ENCODE data around the gene PLB1.
A peak's percentile ranks its signal among the peaks of the same experiment; 100 is the strongest.
"Not testable (repeated sequence)": the region's sequence is repeated elsewhere in the genome, so short reads cannot be mapped to it uniquely, and the experiment has no call there.

The PLB1 gene

DNA sequence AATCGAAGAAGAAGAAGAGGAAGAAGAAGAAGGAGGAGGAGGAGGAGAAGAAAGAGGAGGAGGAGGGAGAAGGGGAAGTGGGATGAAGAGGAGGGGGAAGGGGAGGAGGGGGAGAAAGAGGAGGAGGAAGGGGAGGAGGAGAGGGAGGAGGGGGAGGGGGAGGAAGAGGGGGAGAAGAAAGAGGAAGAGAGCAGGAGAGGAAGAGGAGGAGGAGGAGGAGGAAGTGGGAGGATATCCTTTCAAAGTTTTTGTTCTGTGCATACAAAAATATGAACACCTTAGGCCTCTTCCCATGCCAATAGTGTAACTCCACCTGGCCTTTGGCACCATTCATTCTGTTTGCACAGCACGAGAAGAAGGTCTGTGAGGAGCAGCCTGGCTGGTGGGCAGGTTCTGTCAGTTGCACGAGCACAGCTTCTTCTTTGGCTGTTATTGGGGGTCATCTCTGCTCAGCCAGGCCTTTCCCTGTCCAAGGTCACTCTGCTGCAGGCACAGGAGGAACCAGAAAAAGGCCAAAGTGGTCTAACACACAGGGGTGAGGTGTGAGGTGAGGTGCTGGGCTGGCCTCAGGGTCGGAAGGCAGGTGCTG, 25.8 kb upstream of the PLB1 start:
- no peak for DNase-seq

- no peak for DNase-seq
Measured at GRCh38 chr2:28470759-28471158, 25.1 kb upstream of the PLB1 start.

- no peak for DNase-seq
Measured at GRCh38 chr2:28471214-28471613, 24.6 kb upstream of the PLB1 start.

GRCh38 chr2:28471701-28472236, 24.1 kb upstream of the PLB1 start:
- DNase-seq = no peak

DNA sequence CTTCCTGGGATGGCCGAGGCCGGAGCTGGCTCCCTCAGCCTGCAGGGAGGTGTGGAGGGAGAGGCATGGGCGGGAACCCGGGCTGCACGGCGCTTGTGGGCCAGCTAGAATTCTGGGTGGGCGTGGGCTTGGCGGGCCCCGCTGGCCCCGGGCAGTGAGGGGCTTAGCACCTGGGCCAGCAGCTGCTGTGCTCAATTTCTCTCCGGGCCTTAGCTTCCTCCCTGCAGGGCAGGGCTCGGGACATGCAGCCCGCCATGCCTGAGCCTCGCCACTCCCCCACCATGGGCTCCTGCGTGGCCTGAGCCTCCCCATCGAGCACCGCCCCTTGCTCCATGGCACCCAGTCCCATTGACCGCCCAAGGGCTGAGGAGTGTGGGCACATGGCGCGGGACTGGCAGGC, 23.2 kb upstream of the PLB1 start:
- not testable (repeated sequence) for DNase-seq

- no peak for DNase-seq
Measured at GRCh38 chr2:28475088-28475595, 20.7 kb upstream of the PLB1 start.

DNA sequence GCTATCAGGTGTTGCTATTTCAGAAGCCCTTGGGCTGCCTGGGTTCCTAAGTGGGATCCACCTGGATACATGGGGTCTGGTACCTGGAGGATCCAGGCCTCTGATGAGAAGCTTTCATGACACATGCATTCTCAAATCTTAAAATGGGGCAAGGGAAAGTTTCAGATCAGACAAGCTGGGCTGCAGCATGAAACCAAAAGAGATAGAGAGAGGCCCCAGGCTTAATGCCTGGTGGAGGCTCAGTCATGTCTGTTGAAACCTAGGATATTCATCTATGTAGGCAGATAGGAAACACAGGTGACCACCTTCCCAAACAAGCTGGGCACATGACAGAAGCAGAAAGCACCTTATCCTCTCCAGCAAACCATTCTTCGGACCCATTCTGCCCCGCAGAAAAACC, 18.8 kb upstream of the PLB1 start:
- DNase-seq = no peak

DNA sequence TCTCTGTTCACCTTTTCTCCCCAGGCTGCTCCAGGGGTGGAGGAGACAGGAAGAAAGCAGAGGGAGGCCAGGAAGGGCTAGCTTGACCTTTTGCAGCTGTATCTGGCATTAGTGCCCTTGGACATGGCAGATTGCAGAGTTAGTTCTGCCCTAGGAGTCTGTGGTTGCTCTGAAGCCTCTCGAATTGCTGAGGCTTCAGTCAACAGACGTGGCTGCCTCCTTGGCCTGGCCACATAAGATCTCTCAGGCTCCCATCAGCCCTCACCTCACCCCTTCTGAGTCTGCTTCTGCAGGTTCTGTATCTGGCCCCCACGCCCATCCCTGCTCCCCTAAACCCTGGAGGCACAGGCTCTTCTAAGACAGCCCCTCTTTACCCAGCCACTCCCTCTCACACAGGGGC, 18.2 kb upstream of the PLB1 start:
- DNase-seq = no peak

DNA sequence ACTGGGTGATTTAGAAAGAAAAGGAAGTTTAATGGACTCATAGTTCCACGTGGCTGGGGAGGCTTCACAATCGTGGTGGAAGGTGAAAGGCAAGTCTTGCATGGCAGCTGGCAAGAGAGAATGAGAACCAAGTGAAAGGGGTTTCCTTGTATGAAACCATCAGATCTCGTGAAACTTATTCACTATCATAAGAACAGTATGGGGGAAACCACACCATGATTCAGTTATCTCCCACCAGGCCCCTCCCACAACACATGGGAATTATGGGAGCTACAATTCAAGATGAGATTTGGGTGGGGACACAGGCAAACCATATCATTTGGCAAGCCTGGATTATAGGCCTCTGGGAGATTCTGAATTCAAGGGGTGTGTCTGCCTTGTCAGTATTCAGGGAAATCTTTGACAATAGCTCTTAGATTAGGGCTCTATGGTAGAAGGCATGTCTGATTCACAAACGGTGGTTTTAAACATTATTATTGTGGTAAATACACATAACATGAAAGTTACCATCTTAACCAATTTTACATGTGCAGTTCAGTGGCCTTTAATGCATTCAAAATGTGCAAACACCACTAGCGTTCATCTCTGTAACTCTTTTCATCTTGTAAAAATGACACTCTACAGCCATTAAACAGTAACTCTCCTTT, 15.3 kb upstream of the PLB1 start:
- DNase-seq = peak; percentile 28

DNA sequence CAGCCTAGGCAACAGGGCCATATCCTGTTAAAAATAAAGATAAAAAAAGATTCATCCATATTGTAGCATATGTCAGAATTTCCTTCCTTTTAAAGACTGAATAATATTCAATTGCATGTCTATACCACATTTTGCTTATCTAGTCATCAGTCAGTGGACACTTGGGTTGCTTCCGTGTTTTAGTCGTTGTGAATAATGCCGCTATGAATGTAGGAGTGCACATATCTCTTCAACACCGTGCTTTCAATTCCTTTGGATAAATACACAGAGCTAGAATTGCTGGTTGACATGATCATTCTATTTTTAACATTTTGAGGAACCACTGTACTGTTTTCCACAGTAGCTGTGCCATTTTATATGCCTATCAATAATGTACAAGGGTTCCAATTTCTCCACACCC, 14.0 kb upstream of the PLB1 start:
- no peak for DNase-seq

GRCh38 chr2:28484835-28485234, 11.0 kb upstream of the PLB1 start:
- DNase-seq = no peak

- DNase-seq = no peak
Measured at GRCh38 chr2:28486526-28486925, 9.3 kb upstream of the PLB1 start.

DNA sequence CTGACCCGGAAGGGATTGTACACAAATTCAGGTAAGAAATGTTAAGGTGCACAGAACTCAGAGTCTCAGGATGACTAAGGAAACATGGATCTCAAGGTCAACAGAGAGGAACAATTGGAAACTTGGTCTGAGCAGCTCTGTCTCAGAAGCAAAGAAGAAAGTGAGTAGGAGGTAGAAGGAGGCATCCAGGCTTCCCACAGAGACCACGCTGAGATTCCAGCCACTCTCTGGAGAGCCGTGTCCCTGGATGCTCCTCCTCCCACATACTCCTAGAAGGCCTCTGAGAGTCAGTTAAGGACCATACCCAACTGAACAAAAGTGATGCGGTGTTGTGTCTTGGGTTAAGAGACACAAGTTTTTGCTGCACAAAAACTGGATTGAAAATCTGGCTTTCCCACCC, 8.6 kb upstream of the PLB1 start:
- no peak for DNase-seq

GRCh38 chr2:28488083-28488830, 7.6 kb upstream of the PLB1 start:
- no peak for DNase-seq

DNA sequence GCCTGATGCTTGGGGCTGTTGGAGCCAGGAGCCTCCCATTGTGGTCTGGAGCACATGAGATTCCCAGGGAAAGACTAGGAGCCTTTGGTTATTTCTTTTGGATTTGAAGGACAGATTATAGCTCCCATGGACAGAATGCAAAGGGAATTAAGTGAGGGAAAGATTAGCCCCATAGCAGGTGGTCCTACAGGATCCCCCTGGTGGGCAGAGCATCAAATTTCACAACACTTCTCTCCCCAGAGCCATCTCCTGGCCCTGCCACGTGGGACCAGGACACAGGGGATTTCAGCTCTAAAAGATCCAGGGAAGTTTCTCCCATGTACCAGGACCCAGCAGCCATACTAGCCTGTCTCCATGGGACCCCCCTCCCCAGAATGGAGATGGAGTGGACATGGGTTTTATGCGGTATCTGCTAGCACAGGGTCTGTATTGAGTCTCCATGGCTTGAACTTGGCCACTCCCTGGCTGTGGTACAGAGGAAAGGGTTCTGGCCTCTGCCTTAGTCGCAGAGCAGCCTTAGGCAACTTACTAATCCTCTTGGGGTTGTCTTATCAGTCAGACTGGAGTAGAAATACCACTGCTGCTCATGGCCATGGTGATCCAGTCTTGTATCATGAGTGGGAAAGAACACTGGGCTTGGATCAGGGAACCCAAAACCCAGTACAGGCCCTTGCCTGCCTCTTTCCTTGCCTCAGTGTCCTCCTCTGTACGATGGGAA, 6.8 kb upstream of the PLB1 start:
- DNase-seq = no peak

DNA sequence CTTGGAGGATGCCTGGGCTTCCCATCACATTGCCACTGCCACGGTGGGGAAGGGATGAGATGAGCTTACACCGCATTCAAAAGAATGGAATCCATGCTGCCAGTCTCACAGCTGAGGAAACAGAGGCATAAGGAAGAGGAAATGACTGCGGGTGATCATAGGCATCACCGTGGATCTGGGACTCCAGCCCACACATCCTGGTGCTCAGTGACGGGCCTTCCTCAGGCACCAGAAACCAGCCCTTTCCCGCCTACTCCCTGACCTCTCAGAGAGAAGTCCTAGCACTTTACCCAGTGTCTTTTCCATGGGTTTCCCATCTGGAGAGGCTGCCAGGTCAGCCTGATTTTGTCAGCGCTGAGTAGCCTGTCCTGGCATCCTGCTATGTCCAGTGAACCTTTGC, 5.3 kb upstream of the PLB1 start:
- DNase-seq = no peak

DNA sequence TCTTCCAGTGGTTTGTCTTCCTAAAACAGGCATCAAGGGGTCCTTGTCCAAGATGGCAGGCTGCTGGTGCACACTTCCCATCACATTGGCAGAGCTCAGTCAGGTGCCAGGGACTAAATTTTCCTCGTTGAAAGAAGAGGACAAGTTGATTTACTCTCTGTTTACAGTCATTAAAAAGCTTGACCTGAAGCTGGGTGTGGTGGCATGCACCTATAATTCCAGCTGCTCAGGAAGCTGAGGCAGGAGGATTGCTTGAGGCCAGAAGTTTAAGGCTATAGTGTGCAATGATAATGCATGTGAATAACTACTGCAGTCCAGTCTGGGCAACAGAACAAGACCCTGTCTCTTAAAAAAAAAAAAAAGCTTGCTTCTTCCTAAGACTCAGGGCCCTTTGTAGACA, 3.6 kb upstream of the PLB1 start:
- DNase-seq = no peak

DNA sequence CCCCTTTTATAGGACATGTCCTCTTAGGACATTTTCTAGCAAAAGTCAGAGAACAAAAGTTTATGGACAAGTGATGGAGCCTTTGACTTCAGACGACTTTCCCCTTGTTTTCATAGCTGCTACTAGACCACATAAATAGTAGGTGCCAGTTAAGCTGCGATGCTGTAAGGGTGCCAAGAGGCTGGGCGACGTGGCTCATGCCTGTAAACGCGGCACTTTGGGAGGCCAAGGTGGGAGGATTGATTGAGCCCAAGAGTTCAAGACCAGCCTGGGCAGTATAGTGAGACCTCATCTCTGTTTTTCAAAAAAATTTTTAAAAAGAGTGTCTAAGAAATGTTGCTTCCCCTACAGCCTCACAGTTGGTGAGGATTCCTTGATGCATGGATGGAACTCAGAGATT, 2.2 kb upstream of the PLB1 start:
- DNase-seq = no peak

DNA sequence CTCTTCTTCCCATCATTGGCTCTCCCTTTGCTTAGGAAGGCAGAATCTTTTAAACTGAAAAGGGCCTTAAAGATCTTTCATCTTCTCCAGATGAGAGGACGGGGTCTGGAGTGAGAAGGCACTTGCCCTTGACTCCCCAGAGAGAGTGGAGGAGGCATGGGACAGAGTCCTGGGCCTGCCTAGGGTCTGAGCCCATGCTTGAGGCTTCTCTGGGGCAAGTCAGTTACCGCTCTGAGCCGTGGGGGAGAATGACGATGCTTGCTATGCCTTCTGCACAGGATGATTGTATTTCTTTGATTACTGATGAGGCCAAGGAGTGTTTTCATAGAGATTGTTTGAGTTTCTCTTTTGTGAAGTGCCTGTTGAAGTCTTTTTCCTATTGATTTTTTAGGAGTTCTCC, 921 bp downstream of the PLB1 start:
- no peak for DNase-seq

DNA sequence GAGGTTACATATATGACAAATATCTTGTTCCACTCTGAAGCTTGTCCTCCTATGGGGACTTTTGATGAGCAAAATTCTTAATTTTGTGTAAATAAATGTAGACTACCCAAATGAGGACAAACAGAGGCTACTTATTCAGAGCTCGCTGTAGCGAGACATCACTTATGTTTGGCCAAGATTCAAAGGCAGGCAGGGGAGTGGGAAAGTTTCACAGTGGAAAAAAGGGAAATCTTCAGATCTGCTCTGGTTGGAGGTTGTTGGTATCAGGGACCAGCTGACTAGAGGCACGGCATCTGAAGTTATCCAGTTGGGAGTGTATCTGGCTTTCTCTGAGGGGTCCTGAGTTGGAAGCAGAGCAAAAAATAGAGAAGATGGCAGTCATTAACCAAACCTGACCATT, 1.3 kb downstream of the PLB1 start:
- no peak for DNase-seq

DNA sequence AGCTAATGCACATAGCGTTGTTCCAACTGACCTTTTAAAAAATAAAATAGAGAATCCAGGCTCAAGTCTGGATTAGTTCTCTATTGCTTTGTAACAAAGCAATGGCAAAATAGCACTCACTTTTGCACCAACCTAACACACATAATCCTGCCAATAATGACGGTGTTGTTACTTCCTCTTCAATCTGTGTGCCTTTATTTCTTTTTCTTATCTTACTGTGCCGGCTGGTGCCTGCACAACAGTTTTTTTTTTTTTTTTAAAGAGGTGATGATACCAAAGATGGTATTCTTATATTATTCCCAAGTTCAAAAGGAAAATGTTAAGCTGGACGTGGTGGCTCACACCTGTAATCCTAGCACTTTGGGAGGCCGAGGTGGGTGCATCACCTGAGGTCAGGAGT, 3.4 kb downstream of the PLB1 start:
- no peak for DNase-seq

DNA sequence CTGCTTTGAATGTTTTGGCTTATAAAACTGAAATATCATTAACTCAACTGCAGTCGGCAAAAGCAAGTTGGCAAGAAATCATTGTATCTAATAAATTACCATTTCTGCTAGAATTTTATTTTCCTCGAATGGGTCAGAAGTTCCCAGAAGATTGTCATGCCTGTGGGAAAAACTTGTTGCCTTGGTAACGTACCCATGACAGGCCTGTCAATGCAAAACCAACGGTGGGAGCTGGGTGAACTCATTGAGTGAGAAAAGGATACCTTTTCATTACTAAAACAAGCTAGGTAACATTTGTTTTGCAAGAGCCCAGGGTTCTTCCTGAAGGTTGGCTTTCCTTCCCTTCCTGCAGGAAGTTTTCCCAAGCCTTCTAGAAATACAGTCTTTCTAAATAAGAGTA, 9.5 kb downstream of the PLB1 start:
- no peak for DNase-seq
